ENCODE data around the gene LRRC56.
A peak's percentile ranks its signal among the peaks of the same experiment; 100 is the strongest.

The LRRC56 gene

DNA sequence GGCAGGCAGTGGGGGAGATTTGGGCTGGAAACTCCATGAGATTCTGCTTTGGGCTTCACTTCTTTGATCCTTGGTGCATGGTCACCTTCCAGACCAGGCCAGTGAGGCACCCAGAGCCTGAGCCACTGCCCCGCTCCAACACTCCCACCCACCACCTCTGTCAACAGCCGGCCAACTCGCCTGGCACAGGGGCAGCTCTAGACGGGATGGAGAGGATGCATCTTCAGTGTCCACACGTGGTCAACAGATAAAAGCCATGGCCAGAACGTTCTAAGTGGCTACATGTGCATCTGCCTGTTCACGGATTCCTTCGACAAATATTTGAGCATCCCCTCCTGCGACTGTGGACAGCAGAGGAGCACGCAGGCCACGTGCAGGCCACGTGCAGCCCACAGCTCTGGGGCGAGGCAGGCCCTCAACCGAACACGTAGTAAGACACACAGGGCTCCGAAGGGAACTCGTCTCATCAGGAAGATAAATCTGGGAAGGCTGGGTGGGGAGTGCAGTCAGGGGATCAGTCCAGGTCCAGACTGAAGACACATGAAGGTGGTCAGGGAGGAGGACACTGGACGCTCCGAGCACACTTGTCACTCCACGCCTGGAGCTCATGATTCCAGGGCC is 1.2 kb downstream of the LRRC56 start:
- no peak for DNase-seq (ENCODE audit: extremely low read depth in 1 of 2, low read depth in 1 of 2)

DNA sequence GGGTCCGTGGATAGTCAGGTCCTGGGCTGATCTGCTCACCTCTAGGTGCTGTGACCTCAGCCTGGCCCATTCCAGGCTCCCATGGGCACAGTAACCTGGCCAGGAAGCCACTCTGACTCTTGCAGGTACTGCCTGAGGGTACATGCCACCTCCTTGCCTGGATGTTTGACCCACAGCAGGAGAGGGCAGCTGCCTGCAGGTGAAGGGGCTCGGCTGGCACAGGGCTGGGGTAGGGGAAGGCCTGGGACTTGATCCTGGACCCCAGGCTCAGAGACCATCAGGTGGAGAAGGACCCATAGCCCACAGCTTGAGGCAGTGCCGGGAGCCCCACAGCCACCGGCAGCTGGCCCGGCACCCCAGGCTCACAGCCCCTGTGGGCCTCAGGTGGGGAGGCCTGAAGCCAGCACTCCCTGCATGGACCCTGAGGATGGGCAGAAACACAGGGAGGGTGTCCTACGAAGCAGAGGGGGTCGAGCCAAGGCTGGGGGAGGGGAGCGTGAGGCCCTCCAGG is 2.7 kb downstream of the LRRC56 start:
- DNase-seq (ENCODE audit: extremely low read depth in 1 of 2, low read depth in 1 of 2): no peak

DNA sequence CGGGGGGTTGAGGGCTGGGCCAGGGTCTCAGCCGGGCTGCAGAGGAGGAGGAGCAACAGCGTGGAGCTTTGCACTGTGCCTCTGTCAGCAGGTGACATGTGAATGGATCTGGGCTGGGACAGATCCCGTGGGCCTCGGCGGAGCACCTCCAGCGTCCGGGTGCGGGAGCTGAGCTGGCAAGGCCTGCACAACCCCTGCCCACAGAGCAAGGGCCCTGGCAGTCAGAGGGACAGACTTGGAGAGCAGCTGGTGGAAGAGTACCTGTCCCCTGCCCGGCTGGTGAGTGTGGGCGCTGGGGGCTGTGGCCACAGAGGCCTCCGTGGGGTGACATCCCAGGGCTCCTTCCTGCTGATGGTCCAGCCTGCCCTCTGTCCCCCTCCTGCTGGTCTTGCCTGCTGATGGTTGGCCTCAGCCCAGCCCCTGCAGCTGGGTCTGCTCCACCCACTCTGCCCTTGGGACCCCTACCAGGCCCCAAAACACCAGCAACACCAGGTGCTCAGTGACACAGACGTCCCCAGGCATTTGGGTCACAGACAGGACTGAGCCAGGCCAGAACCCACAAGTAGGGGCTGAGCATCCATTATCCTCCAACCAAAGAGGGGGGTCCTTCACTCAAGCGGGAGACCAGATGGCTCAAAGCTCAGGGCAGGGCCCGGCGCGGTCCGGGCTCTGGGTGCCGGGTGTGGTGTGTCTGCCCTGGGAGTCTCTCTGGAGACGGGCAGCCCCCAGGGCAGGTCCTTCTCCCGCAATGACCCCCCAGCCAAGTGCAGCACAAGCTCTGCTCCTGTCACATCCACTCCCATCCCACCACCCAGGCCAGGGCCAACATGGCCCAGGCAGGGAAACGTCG is 3.5 kb downstream of the LRRC56 start:
- DNase-seq (ENCODE audit: extremely low read depth in 1 of 2, low read depth in 1 of 2): no peak

DNA sequence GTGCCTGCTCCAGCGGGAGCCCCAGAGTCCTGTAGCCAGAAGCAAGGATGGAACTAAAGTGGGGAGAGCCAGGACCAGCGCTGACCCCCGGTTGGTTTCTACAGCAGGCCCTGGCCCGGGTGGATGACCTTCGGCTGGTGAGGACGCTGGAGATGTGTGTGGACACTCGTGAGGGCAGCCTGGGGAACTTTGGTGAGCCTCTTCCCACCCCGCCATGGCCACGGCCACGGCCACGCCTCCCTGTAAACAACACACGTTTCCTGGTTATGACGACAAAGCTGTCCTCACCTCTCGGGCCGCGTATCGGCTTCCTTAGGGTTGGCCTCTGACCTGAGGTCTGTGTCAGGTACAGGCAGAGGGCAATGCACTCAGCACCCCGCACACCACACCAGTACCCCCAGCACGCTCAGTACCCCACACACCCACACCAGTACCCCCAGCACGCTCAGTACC is 4.1 kb downstream of the LRRC56 start:
- no peak for DNase-seq (ENCODE audit: extremely low read depth in 1 of 2, low read depth in 1 of 2)

DNA sequence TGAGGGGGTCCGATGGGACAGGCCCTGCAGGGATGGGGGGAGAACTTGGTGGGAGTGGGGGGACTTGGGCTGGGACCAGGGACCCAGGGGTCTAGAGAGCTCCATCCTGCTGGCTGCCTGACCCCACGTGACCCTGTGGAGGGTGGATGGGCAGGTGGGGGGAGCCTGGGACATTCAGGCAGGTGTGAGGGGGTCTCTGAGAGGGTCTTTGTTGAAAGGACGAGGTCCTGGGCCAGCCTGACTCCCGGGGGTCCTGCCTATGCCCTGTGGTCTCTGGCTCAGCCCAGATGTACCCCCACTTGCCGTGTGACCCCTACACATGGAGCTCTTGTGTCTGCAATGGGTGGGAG is 7.5 kb downstream of the LRRC56 start:
- DNase-seq (ENCODE audit: extremely low read depth in 1 of 2, low read depth in 1 of 2): no peak

DNA sequence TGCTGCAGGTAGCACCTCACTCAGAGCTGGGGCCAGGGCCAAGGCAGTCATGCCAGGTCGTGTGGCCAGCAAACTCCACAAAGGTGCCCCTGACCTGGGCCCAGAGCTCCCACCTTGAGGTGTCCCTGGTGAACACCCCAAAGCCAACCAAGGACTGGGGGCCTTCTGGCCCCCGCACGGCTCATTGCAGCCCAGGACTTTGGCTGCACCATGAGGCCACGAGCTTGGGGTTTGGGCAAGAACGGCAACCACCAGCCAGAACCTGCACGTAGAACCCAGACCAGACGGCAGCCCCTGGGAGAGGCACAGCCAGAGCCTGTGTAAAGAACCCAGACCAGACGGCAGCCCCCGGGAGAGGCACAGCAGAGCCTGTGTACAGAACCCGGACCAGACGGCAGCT is 7.8 kb downstream of the LRRC56 start:
- no peak for DNase-seq (ENCODE audit: extremely low read depth in 1 of 2, low read depth in 1 of 2)

DNA sequence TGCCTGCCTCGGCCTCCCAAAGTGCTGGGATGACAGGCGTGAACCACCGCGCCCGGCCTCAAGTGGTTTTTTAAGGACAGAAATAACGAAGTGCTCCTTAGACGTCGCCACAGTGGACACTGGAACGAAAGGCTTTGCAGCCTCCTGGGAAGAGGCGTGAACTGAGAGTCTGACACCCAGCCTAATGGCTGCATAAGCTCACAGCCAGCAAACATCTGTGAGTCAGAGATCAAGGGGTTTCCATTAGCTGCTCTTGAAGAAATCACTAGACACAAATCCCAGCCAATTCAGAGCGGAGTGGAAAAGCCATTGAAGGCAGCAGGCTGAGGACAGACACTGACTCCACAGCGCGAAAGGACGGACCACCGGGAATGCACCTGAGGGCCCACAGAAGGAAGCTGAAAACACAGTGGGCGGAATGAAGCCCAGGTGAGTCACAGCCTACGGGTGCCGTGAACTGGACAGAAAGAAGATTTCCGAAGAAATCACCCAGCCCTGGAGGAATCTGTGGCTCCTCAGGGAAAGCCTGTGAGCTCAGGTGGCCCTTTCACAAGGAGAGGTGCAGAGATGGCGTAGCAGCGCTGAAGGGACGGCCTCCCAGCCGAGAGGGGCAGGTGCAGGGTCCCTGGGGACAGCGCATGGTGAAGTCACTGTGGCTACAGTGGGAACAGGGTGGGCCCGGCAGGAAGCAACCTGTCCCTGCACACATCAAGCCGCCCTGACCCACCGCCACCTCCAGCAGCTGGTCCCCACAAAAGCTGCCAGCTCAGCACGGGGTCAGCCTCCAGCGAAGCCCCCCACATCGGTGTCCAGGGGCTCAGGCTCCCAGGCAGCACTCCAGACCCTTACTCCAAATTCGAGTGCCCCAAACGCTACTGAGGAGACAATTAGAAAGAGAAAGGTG is 11.6 kb downstream of the LRRC56 start:
- no peak for DNase-seq (ENCODE audit: extremely low read depth in 1 of 2, low read depth in 1 of 2)

DNA sequence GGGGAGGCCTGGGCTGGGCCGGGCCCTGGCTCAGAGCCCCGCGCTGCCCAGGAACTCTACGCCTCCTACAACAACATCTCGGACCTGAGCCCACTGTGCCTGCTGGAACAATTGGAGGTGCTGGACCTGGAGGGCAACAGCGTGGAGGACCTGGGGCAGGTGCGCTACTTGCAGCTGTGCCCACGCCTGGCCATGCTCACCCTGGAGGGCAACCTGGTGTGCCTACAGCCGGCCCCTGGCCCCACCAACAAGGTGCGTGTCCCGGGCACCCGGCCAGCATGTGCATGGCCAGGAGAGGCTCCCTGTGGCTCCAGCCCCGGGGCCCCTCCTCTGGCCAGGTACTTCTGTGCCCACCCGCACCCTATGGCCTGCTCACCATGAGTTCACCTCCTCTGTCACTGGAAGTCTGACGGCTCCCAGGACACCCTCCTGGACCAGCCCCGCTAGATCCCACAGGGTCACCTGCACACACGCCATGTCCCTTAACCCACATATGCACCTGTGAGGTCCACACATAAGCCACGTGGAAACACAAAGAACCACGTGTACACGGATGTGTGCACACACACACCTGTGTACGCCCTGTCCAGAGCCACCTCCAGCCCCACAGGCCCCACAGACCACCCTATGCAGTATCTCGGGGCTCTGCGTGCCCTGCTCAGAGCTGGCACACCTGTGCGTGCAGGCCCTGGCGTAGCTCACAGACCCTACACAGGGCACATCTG is 12.9 kb downstream of the LRRC56 start:
- DNase-seq (ENCODE audit: extremely low read depth in 1 of 2, low read depth in 1 of 2): no peak

DNA sequence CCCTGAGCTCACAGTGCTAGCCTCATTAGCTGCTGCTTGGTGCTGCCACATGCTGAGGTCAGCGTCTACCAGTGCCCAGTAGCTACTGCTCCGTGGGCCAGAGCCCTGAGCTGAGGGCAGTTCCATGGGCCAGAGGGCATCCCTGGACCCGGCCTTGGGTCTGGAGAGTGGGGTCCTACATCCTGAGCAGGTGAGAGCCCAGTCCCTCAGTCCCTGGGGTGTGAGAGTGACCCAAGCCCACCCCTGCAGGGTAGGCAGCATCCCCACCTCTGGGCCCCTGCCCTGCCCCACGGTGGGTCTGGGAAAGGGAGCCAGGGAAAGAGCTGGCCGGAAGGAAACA is 13.4 kb downstream of the LRRC56 start:
- DNase-seq (ENCODE audit: extremely low read depth in 1 of 2, low read depth in 1 of 2): no peak

DNA sequence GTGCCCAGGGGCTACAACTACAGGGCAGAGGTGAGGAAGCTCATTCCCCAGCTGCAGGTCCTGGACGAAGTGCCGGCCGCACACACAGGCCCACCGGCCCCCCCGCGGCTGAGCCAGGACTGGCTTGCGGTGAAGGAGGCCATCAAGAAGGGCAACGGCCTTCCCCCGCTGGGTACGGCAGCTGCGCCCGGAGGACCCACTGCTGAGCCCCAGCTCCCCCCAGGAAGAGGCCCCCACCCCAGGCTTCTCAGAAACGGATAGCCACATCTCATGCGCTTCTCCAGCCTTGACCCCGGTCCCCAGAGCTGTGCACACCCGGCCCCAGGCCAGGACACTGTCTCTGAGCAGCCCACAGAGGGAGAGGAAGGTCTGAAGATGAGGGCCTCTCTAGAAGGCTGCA is 13.8 kb downstream of the LRRC56 start:
- DNase-seq (ENCODE audit: extremely low read depth in 1 of 2, low read depth in 1 of 2): no peak

DNA sequence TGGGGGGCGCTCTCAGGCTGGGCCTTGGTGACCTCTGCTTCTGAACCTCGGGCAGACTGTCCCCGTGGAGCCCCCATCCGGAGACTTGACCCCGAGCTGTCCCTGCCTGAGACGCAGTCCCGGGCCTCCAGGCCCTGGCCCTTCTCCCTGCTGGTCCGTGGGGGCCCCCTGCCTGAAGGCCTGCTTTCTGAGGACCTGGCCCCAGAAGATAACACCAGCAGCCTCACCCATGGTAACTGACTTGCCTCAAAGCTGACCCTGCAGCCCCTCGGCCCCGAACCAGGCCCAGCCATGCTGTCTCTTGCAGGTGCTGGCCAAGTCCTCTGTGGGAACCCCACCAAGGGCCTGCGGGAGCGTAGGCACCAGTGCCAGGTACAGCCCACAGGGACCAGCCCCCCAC is 14.3 kb downstream of the LRRC56 start:
- no peak for DNase-seq (ENCODE audit: extremely low read depth in 1 of 2, low read depth in 1 of 2)

DNA sequence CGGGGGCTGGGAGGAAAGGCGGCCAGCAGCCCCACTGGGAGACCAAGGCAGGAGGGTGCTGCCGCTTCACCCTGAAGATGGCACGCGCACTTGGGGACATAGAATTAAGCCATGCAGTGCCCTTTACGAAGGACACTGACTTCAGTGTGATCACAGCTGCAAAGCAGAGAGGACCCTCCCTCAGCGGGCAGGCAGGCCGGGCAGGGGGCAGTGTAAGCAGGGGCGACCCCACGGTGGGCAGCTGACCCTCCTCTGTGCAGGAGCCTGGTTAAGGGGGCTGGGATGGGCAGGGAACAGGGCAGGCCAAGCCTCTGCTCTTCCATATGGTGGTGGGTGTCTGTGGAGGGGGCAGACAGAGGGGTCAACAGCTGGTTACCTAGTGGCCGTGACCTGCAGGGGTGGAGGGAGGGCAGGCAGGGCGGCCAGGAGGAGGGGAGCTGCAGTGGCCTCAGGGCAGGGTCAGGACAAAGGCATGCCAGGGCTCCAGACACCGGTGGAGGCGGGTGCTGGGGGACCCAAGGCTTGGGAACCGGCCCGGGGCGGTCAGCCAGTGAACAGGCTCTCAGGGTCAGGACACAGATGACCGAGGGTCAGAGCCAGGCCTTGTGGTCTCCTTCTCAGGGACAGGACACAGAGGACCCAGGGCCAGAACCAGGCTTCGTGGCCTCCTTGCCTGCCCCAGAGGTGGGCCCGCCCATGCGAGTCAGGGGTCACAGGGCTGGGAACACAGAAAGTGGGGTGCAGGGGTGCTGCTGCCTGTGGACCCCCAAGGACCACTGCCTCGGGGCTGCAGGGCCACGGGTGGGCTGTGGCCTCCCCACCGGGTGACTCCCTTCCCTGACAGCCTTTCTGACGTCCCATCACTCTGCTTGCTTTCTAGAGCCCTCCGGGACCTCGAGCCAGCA is 16.0 kb downstream of the LRRC56 start:
- no peak for DNase-seq (ENCODE audit: extremely low read depth in 1 of 2, low read depth in 1 of 2)

DNA sequence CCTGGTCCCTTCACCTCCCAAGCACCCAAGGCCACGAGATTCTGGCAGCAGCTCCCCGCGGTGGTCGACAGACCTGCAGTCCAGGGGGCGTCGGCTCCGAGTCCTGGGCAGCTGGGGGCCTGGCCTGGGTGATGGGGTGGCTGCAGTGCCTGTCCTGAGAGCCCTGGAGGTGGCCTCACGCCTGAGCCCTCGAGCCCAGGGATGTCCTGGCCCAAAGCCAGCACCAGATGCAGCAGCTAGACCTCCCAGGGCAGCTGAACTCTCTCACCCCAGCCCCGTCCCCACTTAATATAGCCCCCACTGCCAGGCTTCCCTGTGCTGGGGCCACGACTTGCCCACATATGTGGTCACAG is 16.6 kb downstream of the LRRC56 start:
- no peak for DNase-seq (ENCODE audit: extremely low read depth in 1 of 2, low read depth in 1 of 2)

DNA sequence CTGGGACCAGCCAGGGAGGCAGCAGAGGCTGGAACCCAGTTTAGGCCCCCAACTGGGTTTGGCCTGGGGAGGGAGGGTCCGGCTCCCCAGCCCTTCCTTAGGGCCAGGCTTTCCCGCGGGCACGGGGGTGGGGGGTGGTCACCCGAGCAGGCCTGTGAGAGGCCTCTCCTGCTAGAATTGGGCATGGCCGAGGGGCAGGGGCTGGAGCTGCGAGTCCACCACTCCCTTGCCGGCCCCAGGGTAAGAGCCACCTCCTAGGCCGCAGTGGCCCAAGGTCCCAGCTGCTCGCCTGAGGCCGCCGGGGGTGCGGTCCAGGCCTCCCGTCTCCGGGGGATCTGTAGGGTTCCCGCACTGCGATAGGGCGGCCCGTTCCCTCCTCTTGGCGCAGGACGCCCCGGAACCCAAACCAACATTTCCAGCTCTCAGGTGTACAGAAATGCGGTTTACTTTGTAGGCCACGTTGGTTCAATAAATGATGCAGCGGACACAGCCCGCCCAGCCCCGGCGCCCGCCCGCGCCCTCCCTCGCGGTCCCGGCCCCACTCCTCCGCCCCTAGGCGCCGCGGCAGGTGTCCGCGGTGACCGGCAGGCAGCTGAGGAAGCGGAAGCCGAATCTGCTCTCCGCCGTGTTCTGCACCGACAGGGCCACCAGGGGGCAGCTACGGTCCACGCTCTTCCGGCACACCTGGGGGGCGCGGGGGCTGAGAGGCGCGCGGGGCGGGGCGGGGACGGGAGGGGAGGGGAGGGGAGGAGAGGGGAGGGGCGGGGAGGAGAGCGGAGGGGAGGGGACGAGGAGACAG is 17.3 kb downstream of the LRRC56 start:
- DNase-seq (ENCODE audit: extremely low read depth in 1 of 2, low read depth in 1 of 2): peak in 1 of 2 donors; percentile 53

DNA sequence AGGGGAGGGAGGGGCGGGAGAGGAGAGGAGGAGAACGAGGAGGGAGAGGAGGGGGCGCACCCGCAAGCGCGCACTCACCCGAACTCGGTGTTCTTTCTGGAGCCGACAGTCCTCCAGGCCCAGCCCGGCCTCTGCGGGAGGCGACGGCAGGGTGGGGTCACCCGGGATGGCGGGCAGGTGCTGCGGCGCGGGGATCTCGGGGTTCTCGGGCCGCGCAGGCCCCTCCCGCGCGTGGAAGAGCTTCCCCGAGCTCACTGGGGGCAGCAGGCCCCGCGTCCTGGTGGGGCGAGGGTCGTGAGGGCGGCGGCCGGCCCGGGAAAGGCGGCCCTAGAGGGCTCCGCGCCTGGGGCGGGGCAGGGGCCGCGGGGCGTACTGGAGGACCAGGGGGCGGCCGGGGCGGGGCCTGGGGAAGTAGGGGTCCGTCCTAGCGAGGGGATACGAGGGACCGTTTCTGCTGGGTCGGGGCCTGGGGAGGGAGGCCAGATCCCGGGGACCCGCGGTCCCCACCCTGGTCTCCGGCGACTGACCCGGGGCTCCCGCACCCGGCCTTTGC is 18.0 kb downstream of the LRRC56 start:
- DNase-seq (ENCODE audit: extremely low read depth in 1 of 2, low read depth in 1 of 2): no peak

DNA sequence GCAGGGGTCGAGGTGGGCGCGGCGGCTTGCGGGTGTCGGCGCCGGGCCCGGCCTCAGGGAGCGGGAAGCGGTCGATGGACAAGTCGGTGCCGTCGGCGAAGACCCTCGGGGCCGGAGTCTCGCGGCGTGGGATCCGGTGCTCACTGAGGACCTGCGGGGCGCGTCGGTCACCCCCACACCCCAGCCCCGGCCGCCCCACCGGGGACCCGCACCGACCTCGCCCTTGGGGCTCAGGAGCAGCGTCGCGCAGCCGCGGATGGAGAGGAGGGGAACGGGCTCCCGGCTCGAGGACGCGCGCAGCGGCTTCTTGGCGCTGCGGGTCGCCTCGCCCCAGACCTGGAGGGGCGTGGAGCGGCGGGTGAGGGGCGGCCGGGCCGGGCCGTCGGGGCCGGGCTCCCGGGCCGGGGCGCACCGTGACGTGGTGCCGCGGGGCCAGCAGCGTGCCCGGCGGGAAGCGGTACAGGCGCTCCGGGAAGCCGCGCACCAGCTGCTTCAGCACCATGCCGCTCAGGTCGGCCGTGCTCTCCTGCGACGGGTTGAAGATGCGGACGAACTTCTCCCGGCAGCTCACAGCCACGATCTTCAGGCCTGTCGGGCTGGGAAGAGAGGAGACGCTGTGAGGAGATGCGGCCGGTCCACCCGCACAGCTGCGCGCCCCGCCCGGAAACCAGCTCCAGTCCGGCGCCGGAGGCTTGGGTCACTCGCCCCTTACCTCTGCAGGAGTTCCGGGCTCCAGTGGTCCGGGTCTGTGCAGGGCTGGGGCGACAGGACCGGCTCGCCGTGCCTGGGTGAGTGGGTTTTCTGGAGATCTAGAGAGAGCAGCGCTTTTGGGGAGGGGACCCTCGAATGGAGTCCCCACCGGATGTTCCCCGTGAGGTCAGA is 18.7 kb downstream of the LRRC56 start:
- DNase-seq (ENCODE audit: extremely low read depth in 1 of 2, low read depth in 1 of 2): no peak

DNA sequence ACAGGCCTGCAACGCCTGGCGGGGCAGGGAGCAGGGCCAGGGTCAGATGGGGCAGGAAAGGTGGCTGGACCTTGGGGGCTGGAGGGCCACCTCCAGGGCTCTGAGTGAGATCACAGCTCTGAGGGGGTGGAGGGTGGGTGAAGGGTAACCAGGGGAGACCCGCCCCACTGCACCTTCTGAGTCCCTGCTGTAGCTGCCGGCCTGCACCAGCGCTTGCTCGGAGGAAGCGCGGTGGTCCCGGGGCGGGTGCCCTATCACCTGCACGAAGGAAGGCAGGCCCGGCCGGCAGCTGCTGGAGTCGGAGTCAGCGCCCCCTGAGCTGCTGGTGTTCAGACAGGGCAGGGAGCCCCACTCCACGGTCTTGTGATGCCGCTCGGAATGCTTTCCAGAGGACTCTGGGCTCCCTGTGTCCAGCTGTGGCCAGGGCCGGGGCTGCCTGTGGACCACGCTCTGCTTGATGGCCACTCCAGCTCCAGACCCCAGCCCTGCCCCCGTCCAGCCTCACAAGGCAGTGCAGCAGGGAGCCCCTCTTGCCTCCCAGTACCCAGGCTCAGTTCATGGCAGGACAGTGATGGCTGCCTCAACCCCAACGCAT is 19.4 kb downstream of the LRRC56 start:
- no peak for DNase-seq (ENCODE audit: extremely low read depth in 1 of 2, low read depth in 1 of 2)
